Activated naive CD8-positive, alpha-beta T cell (primary cell): ENCODE data around the gene BPHL.
"Not testable (repeated sequence)": the region's sequence is repeated elsewhere in the genome, so short reads cannot be mapped to it uniquely, and the experiment has no call there.

ENCODE experiments used
- H3K27ac Mint-ChIP-seq: one replicate; pipeline ENCODE4 v1.8.0; 2021; ENCODE audit warnings: mixed read lengths
- H3K27me3 Mint-ChIP-seq: one replicate; pipeline ENCODE4 v1.8.0; 2021; ENCODE audit warnings: mixed read lengths
- H3K36me3 Mint-ChIP-seq: one replicate; pipeline ENCODE4 v1.8.0; 2021; ENCODE audit warnings: mixed read lengths
- H3K4me1 Mint-ChIP-seq: one replicate; pipeline ENCODE4 v1.8.0; 2021; ENCODE audit warnings: low read depth, mixed read lengths
- H3K4me3 Mint-ChIP-seq: one replicate; pipeline ENCODE4 v1.8.0; 2021; ENCODE audit warnings: mild to moderate bottlenecking, mixed read lengths
- H3K9me3 Mint-ChIP-seq: one replicate; pipeline ENCODE4 v1.8.0; 2021; ENCODE audit warnings: low read depth, mixed read lengths

The BPHL gene

DNA sequence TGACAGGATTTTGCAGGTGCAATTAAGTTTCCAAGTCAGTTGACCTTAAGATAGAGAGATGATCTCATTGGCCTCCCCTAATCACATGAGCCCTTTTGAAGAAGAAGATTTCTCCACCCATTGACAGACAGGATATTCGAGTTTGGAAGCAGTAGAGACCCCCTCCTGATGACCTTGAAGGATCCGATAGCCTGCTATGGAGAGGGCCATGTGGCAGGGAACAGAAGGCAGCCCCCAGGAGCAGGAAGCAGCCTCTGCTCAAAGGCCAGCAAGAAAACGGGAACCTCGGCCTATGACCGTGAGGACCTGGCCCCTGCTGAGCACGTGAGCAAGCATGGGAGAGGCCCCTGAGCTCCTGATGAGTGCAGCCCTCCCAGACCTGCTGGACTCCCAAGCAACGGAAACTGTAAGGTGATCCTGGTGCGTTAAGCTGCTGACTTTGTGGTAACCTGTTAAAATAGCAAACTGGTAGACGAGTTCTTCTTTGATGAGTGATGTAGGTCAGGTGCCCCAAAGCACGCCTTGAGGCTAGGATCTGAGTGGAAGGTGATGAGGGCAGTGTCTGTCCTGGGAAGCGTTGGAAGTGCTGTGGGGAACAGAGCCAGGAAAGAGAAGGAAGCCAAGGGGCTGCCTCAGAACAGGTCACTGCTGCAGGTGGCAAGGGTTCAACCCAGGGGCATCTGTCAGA is 57.3 kb downstream of the BPHL start:
- peaks cover 2% of the 10 kb centered on the region for H3K4me1 Mint-ChIP-seq
- no peak overlapping the region for H3K27ac Mint-ChIP-seq
- no peaks in the 10 kb centered on the region for H3K9me3 Mint-ChIP-seq
- peaks cover 2% of the 10 kb centered on the region for H3K27me3 Mint-ChIP-seq
- H3K4me3 Mint-ChIP-seq = no peak overlapping the region
- no peaks in the 10 kb centered on the region for H3K36me3 Mint-ChIP-seq

- H3K9me3 Mint-ChIP-seq = no peaks in the 10 kb centered on the region
- no peak overlapping the region for H3K27ac Mint-ChIP-seq
- H3K27me3 Mint-ChIP-seq = peaks cover 4% of the 10 kb centered on the region
- H3K36me3 Mint-ChIP-seq = no peaks in the 10 kb centered on the region
- peaks cover 2% of the 10 kb centered on the region for H3K4me1 Mint-ChIP-seq
- H3K4me3 Mint-ChIP-seq = no peak overlapping the region
Observed at GRCh38 chr6:3176562-3177355, 58.2 kb downstream of the BPHL start.

DNA sequence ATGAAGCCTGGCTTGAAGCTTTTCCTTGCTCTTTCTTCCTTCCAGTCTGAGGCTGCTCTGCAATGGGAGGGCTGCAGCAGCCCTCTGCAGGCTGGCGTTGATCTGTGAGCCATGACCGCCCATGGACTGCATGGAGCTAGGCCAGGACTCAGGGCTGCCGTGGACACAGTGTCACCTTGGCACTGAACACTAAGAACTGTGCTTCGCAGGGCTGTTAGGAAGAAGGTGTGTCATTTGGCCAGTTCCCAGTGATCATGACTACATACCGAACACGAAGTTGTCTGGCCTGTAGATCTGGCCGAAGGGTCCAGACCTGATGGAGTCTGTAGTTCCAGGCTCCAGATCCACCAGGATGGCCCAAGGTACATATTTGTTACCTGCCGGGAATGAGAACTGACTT is 60.2 kb downstream of the BPHL start:
- not testable (repeated sequence) for H3K4me1 Mint-ChIP-seq, H3K27me3 Mint-ChIP-seq, H3K36me3 Mint-ChIP-seq, H3K27ac Mint-ChIP-seq, H3K4me3 Mint-ChIP-seq, H3K9me3 Mint-ChIP-seq

GRCh38 chr6:3179945-3180344 is 61.4 kb downstream of the BPHL start:
- not testable (repeated sequence) for H3K9me3 Mint-ChIP-seq, H3K27me3 Mint-ChIP-seq, H3K27ac Mint-ChIP-seq, H3K36me3 Mint-ChIP-seq, H3K4me1 Mint-ChIP-seq
- peak overlapping the region; percentile 68 for H3K4me3 Mint-ChIP-seq

GRCh38 chr6:3181105-3181504 is 62.6 kb downstream of the BPHL start:
- peaks cover 2% of the 10 kb centered on the region for H3K4me1 Mint-ChIP-seq
- no peaks in the 10 kb centered on the region for H3K36me3 Mint-ChIP-seq
- no peak overlapping the region for H3K4me3 Mint-ChIP-seq
- no peaks in the 10 kb centered on the region for H3K9me3 Mint-ChIP-seq
- H3K27me3 Mint-ChIP-seq = peaks cover 2% of the 10 kb centered on the region
- no peak overlapping the region for H3K27ac Mint-ChIP-seq

DNA sequence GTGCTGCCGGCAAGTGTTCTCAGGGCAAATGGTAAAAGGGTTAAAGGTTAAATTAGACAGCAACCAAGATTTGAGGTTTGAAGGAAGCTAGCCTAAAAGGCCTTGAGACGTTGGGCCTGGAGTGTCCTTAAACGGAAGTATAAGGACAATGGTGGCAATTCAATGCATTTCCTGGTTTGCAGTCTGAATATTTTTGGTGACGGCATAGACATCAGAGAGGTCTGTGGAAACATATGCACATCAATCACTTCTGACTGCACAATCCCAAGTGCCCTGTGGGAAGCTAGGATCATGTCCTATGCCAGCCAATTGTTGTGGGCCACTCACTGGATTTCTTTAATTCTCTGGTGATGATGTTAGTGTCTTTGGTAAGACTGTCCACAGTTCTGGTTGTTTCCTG is 64.6 kb downstream of the BPHL start:
- no peaks in the 10 kb centered on the region for H3K9me3 Mint-ChIP-seq
- H3K4me3 Mint-ChIP-seq = no peak overlapping the region
- H3K36me3 Mint-ChIP-seq = no peaks in the 10 kb centered on the region
- H3K27ac Mint-ChIP-seq = no peak overlapping the region
- peaks cover 2% of the 10 kb centered on the region for H3K27me3 Mint-ChIP-seq
- no peaks in the 10 kb centered on the region for H3K4me1 Mint-ChIP-seq

- peaks cover 2% of the 10 kb centered on the region for H3K27me3 Mint-ChIP-seq
- no peaks in the 10 kb centered on the region for H3K4me1 Mint-ChIP-seq
- no peaks in the 10 kb centered on the region for H3K9me3 Mint-ChIP-seq
- H3K27ac Mint-ChIP-seq = no peak overlapping the region
- H3K4me3 Mint-ChIP-seq = no peak overlapping the region
- H3K36me3 Mint-ChIP-seq = no peaks in the 10 kb centered on the region
Observed at GRCh38 chr6:3186974-3187382, 68.5 kb downstream of the BPHL start.

- Mint-ChIP-seq H3K4me3 (no peak overlapping the region), H3K27me3 (peaks cover 2% of the 10 kb centered on the region), H3K4me1 (no peaks in the 10 kb centered on the region), H3K27ac (no peak overlapping the region), H3K36me3 (no peaks in the 10 kb centered on the region), H3K9me3 (no peaks in the 10 kb centered on the region)
Observed at GRCh38 chr6:3188262-3188661, 69.8 kb downstream of the BPHL start.

- not testable (repeated sequence) for H3K9me3 Mint-ChIP-seq, H3K27me3 Mint-ChIP-seq, H3K27ac Mint-ChIP-seq, H3K36me3 Mint-ChIP-seq, H3K4me3 Mint-ChIP-seq, H3K4me1 Mint-ChIP-seq
Observed at GRCh38 chr6:3189192-3189591, 70.7 kb downstream of the BPHL start.

- H3K36me3 Mint-ChIP-seq = no peaks in the 10 kb centered on the region
- no peak overlapping the region for H3K27ac Mint-ChIP-seq
- peaks cover 2% of the 10 kb centered on the region for H3K27me3 Mint-ChIP-seq
- no peaks in the 10 kb centered on the region for H3K9me3 Mint-ChIP-seq
- no peak overlapping the region for H3K4me3 Mint-ChIP-seq
- H3K4me1 Mint-ChIP-seq = no peaks in the 10 kb centered on the region
Observed at GRCh38 chr6:3190056-3190455, 71.5 kb downstream of the BPHL start.

DNA sequence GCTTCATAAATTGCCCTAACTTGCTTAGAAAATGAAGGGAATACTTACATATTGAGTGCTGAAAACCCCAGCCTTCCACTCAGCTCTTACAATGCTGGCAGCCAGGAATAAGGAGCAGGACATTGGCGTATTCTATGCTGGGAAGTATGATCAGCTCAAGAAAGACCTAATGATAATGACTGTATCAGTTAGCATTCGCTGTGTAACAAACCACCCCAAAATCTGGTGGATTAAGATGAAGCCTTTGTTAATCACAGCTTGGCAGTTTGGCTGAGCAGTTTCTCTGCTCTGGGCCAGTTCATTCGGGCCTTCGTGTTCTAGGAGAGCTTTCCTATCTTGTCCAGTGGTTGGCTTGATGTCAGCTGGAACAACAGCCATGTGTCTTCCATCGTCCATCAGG is 72.3 kb downstream of the BPHL start:
- H3K4me1 Mint-ChIP-seq = no peaks in the 10 kb centered on the region
- no peaks in the 10 kb centered on the region for H3K9me3 Mint-ChIP-seq
- no peaks in the 10 kb centered on the region for H3K36me3 Mint-ChIP-seq
- no peak overlapping the region for H3K27ac Mint-ChIP-seq
- no peak overlapping the region for H3K4me3 Mint-ChIP-seq
- H3K27me3 Mint-ChIP-seq = peaks cover 2% of the 10 kb centered on the region

- H3K4me1 Mint-ChIP-seq = no peaks in the 10 kb centered on the region
- no peaks in the 10 kb centered on the region for H3K9me3 Mint-ChIP-seq
Observed at GRCh38 chr6:3193102-3193849, 74.8 kb downstream of the BPHL start.

DNA sequence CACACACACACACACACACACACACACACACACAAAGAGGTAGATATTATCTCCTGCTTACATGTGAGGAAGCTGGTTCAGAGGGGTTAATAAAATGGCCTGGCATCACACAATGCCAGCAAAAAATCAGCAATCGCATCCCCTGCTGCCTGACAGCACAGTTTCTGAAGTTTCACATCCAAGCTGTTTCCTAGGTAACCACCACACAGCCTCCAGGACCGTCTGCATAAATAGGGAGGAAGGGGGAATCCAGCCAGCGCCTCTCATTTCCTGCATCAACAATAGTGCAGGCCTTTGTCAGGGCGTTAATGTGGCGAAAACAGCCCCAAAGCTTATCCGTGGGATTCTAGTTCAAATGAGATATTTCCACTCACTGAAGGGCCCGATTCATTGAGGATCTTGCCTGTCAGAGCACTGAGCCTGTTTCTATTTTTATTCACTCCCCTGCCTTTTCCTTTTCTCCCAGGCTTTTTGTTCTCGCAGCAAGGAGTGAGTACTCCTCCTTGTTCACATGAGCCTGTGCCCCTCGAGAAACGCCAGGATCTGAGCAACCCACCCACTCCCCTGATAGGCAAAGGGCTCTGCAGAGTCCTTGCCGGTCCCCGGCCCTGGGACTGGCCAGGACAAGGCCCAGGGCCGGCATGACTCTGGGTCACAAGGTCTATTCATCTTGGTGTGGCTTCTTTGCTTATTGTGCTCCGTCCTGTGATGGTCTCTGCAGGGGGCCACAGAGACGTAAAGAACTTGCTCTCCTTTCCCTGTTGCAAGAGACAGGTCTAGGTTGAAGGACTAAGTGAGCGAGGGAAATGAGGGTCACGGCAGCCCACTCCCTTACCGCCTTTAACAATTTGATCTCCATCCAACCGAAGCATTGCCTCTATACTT is 76.3 kb downstream of the BPHL start:
- Mint-ChIP-seq H3K36me3 (no peaks in the 10 kb centered on the region), H3K4me1 (no peaks in the 10 kb centered on the region), H3K9me3 (no peaks in the 10 kb centered on the region), H3K27me3 (peaks cover 2% of the 10 kb centered on the region), H3K4me3 (no peak overlapping the region), H3K27ac (no peak overlapping the region)

More at GRCh38 chr6:3193102-3193849, 74.8 kb downstream of the BPHL start:
- H3K36me3 Mint-ChIP-seq = no peaks in the 10 kb centered on the region
- no peak overlapping the region for H3K4me3 Mint-ChIP-seq
- H3K27ac Mint-ChIP-seq = no peak overlapping the region
- H3K27me3 Mint-ChIP-seq = peaks cover 2% of the 10 kb centered on the region

- Mint-ChIP-seq H3K27me3 (peaks cover 2% of the 10 kb centered on the region), H3K36me3 (no peaks in the 10 kb centered on the region), H3K27ac (no peak overlapping the region), H3K4me1 (no peaks in the 10 kb centered on the region), H3K4me3 (no peak overlapping the region), H3K9me3 (no peaks in the 10 kb centered on the region)
Observed at GRCh38 chr6:3195420-3195694, 76.8 kb downstream of the BPHL start.
